Measurements from ENCODE around the gene CRHR1.

CRHR1 gene

DNA sequence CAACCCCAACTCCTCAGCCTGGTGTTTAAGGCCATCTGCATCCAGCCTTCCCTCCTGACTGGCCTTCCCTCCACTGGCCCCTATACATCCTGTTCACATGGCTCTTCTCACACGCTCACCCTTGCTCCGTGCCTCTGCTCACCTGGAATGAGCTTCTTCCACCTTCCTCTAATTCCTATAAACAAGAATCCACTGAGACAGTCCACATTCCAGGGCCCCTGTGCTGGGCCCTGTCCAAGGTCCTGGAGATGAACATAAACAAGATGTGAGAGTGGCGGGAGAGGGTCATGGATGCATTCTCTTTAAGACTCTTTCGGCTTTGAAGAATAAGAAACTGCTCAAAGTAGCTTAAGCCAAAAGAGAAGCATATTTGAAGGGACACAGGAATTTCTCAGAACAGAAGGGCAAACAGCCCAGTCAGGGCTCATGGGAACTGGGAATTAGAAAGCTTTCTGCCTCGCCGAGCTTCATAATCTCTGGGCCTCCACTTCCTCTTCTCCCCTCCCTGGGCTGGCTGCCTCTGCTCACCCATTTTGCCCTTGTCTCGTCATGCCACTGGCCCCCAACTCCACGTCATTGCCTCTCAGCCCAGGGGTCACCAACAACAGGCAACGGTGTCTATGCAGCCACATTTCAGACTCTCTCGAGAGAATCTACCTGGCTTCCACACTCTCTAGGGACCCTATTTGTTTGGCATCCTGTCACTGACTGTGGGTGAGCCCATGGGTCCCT is 74.0 kb downstream of the CRHR1 start:
- TF ChIP-seq TEAD4 (IDR thresholded peaks at IDR 0.05) = peak; percentile 96
- TF ChIP-seq TCF12 (IDR thresholded peaks at IDR 0.05; ENCODE audit: low read depth) = no peak
- no peak for TF ChIP-seq YY1 (IDR thresholded peaks at IDR 0.05; ENCODE audit: low read depth)
- TF ChIP-seq FOXM1 (IDR thresholded peaks at IDR 0.05; ENCODE audit: borderline replicate concordance, low read depth) = no peak
- no peak for TF ChIP-seq EP300 (IDR thresholded peaks at IDR 0.05; ENCODE audit: borderline replicate concordance)
- TF ChIP-seq RAD21 (IDR thresholded peaks at IDR 0.05; ENCODE audit: low read depth) = 0 out of 2 replicates have a peak, but pooled peaks have one; percentile 5
- TF ChIP-seq ZBTB7A (IDR thresholded peaks at IDR 0.05; ENCODE audit: low read depth) = no peak
- TF ChIP-seq, protein P1, sequence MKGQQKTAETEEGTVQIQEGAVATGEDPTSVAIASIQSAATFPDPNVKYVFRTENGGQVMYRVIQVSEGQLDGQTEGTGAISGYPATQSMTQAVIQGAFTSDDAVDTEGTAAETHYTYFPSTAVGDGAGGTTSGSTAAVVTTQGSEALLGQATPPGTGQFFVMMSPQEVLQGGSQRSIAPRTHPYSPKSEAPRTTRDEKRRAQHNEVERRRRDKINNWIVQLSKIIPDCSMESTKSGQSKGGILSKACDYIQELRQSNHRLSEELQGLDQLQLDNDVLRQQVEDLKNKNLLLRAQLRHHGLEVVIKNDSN (IDR thresholded peaks at IDR 0.05) = no peak
- TF ChIP-seq, protein P2, sequence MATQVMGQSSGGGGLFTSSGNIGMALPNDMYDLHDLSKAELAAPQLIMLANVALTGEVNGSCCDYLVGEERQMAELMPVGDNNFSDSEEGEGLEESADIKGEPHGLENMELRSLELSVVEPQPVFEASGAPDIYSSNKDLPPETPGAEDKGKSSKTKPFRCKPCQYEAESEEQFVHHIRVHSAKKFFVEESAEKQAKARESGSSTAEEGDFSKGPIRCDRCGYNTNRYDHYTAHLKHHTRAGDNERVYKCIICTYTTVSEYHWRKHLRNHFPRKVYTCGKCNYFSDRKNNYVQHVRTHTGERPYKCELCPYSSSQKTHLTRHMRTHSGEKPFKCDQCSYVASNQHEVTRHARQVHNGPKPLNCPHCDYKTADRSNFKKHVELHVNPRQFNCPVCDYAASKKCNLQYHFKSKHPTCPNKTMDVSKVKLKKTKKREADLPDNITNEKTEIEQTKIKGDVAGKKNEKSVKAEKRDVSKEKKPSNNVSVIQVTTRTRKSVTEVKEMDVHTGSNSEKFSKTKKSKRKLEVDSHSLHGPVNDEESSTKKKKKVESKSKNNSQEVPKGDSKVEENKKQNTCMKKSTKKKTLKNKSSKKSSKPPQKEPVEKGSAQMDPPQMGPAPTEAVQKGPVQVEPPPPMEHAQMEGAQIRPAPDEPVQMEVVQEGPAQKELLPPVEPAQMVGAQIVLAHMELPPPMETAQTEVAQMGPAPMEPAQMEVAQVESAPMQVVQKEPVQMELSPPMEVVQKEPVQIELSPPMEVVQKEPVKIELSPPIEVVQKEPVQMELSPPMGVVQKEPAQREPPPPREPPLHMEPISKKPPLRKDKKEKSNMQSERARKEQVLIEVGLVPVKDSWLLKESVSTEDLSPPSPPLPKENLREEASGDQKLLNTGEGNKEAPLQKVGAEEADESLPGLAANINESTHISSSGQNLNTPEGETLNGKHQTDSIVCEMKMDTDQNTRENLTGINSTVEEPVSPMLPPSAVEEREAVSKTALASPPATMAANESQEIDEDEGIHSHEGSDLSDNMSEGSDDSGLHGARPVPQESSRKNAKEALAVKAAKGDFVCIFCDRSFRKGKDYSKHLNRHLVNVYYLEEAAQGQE (IDR thresholded peaks at IDR 0.05; ENCODE audit: low read depth) = peak; percentile 98
- no peak for TF ChIP-seq TAF1 (IDR thresholded peaks at IDR 0.05; ENCODE audit: low read depth)
- TF ChIP-seq NFIC (IDR thresholded peaks at IDR 0.05) = no peak
- TF ChIP-seq EGR1 (IDR thresholded peaks at IDR 0.05) = no peak
- TF ChIP-seq, protein P3, sequence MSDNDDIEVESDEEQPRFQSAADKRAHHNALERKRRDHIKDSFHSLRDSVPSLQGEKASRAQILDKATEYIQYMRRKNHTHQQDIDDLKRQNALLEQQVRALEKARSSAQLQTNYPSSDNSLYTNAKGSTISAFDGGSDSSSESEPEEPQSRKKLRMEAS (IDR thresholded peaks at IDR 0.05) = no peak; the same call in 1 of the 2 replicates
- TF ChIP-seq CREB1 (IDR thresholded peaks at IDR 0.05; ENCODE audit: low read depth) = no peak
- no peak for TF ChIP-seq CEBPB (IDR thresholded peaks at IDR 0.05)

DNA sequence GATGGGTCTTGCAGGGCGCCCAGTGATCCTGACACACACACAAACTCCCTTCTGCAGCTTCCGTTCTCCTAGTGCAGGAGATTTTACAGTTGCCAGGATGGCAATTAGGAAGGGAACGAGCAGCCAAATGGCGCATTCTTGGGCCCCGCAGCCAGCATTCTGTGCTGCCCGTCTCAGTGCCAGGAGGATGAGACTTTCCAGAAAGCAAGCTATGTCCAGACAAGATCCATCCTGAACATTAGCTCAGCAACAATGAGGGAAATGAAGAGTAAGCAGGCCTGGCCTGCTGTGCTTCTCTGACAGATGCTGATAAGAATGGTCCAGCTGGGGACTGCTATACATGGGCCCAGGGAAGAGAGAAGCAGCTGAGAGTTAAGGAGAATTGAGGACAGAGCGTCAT is 77.0 kb downstream of the CRHR1 start:
- no peak for TF ChIP-seq TCF12 (IDR thresholded peaks at IDR 0.05; ENCODE audit: low read depth)
- TF ChIP-seq ZBTB7A (IDR thresholded peaks at IDR 0.05; ENCODE audit: low read depth) = no peak
- no peak for TF ChIP-seq CREB1 (IDR thresholded peaks at IDR 0.05; ENCODE audit: low read depth)
- TF ChIP-seq, protein P2 (IDR thresholded peaks at IDR 0.05; ENCODE audit: low read depth) = no peak

DNA sequence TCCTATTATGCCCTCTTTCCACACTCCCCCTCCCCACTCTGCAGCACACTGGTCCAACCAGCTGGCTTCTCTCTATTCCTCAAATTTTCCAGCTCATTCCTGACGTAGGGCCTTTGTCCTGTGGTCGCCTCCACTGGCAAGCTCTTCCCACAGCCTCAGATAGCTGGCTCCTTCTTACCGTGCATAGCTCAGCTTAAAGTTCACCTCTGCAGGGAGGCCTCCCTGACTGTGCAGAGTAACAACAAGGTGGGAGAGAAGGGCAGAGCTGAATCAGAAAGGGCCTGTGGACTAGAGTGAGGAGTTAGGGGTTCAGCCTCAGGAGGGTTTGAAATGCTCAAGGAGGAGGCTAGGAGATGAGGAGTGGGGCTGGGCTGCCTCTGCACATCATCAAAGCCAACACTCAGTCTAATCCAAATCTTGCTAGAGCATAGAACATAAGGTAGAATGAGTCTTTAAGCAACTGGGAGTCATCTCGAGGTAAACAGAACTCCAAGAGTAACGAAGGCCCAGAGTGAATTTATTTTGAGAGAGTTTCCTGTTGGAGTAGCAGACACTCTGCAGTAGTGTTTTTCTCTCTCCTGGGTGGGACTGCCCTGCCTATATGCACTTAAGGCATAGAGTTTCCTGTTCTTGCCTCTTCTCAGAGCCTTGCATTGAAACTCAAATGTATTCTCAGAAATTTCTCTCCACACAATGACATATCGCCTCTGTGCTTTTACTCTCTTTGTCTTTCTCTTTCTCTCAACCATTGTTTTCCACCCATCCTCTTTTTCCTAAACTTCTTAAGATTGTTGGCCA is 79.9 kb downstream of the CRHR1 start:
- TF ChIP-seq FOXM1 (IDR thresholded peaks at IDR 0.05; ENCODE audit: borderline replicate concordance, low read depth) (no peak), YY1 (IDR thresholded peaks at IDR 0.05; ENCODE audit: low read depth) (no peak), NFIC (IDR thresholded peaks at IDR 0.05) (no peak), CEBPB (IDR thresholded peaks at IDR 0.05) (no peak), TCF12 (IDR thresholded peaks at IDR 0.05; ENCODE audit: low read depth) (no peak), TEAD4 (IDR thresholded peaks at IDR 0.05) (no peak), RAD21 (IDR thresholded peaks at IDR 0.05; ENCODE audit: low read depth) (no peak)
- TF ChIP-seq, protein P1 (IDR thresholded peaks at IDR 0.05) = no peak

DNA sequence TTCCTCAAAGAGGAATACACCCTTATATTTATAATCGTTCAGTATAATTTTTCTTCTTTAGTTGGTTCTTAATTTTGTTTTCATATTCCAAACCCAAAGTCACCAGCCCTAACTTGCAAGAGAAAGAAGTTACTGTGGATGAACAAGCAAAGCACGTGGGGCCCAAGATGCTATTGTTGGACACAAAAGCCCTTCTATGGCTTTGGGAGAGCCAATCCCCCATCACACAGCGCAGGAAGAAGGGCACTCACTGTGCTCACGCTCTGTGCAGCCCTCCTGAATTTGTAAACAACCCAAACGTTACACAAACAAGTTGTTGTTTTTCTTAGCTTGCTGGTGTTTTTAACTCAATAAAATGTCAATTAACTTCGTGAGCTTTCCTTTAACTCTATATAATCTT is 83.1 kb downstream of the CRHR1 start:
- TF ChIP-seq YY1 (IDR thresholded peaks at IDR 0.05; ENCODE audit: low read depth) (no peak), ZBTB7A (IDR thresholded peaks at IDR 0.05; ENCODE audit: low read depth) (no peak), CEBPB (IDR thresholded peaks at IDR 0.05) (no peak), NFIC (IDR thresholded peaks at IDR 0.05) (no peak), RAD21 (IDR thresholded peaks at IDR 0.05; ENCODE audit: low read depth) (no peak), TAF1 (IDR thresholded peaks at IDR 0.05; ENCODE audit: low read depth) (no peak), FOXM1 (IDR thresholded peaks at IDR 0.05; ENCODE audit: borderline replicate concordance, low read depth) (no peak), TCF12 (IDR thresholded peaks at IDR 0.05; ENCODE audit: low read depth) (no peak), EGR1 (IDR thresholded peaks at IDR 0.05) (no peak), CREB1 (IDR thresholded peaks at IDR 0.05; ENCODE audit: low read depth) (no peak), TEAD4 (IDR thresholded peaks at IDR 0.05) (no peak), EP300 (IDR thresholded peaks at IDR 0.05; ENCODE audit: borderline replicate concordance) (no peak)
- TF ChIP-seq, protein P2 (IDR thresholded peaks at IDR 0.05; ENCODE audit: low read depth) = no peak
- TF ChIP-seq, protein P3 (IDR thresholded peaks at IDR 0.05) = no peak
- TF ChIP-seq, protein P1 (IDR thresholded peaks at IDR 0.05) = no peak

All from Ishikawa (cell line).